ENCODE measurements around the gene MYO16. TPM values are rescaled to one million over a fixed set of nuclear protein-coding genes. Genes with fewer than 3 reads are reported as not detected.

Gene MYO16
- total RNA-seq, 1 donor from 2014 or later, result 2.3 TPM

GRCh38 chr13:109235901-109236300 lies 606.5 kb downstream of the MYO16 start:
- H3K4me3 Mint-ChIP-seq (ENCODE audit: low read depth), result no peak overlapping the region
- no peak for TF ChIP-seq CTCF (IDR thresholded peaks at IDR 0.05; ENCODE audit: unreplicated experiment)
- no peaks in the 10 kb centered on the region for H3K27me3 Mint-ChIP-seq
- no peak overlapping the region for H3K27ac Mint-ChIP-seq
- DNase-seq (ENCODE audit: low spot score, unreplicated experiment), result no peak
- H3K4me1 Mint-ChIP-seq (ENCODE audit: low read depth), result no peaks in the 10 kb centered on the region
- H3K36me3 Mint-ChIP-seq (ENCODE audit: insufficient read depth), result no peaks in the 10 kb centered on the region
- no peaks in the 10 kb centered on the region for H3K9me3 Mint-ChIP-seq (ENCODE audit: low read depth)

- Mint-ChIP-seq H3K36me3 (ENCODE audit: insufficient read depth) (no peaks in the 10 kb centered on the region), H3K27ac (no peak overlapping the region), H3K4me1 (ENCODE audit: low read depth) (no peaks in the 10 kb centered on the region), H3K27me3 (peaks cover 3% of the 10 kb centered on the region), H3K9me3 (ENCODE audit: low read depth) (no peaks in the 10 kb centered on the region), H3K4me3 (ENCODE audit: low read depth) (no peak overlapping the region)
- TF ChIP-seq CTCF (IDR thresholded peaks at IDR 0.05; ENCODE audit: unreplicated experiment), result no peak
- DNase-seq (ENCODE audit: low spot score, unreplicated experiment), result no peak
These were observed 611.7 kb downstream of the MYO16 start for GRCh38 chr13:109241160-109241559.

- Mint-ChIP-seq H3K9me3 (ENCODE audit: low read depth) (peaks cover 9% of the 10 kb centered on the region), H3K36me3 (ENCODE audit: insufficient read depth) (no peaks in the 10 kb centered on the region), H3K27ac (no peak overlapping the region), H3K4me3 (ENCODE audit: low read depth) (no peak overlapping the region), H3K27me3 (peaks cover 3% of the 10 kb centered on the region), H3K4me1 (ENCODE audit: low read depth) (no peaks in the 10 kb centered on the region)
- no peak for DNase-seq (ENCODE audit: low spot score, unreplicated experiment)
- TF ChIP-seq CTCF (IDR thresholded peaks at IDR 0.05; ENCODE audit: unreplicated experiment), result no peak
These were observed 614.0 kb downstream of the MYO16 start for GRCh38 chr13:109243311-109243951.

- Mint-ChIP-seq H3K4me3 (ENCODE audit: low read depth) (no peak overlapping the region), H3K4me1 (ENCODE audit: low read depth) (no peaks in the 10 kb centered on the region), H3K36me3 (ENCODE audit: insufficient read depth) (no peaks in the 10 kb centered on the region), H3K27me3 (peaks cover 3% of the 10 kb centered on the region), H3K27ac (no peak overlapping the region), H3K9me3 (ENCODE audit: low read depth) (peaks cover 13% of the 10 kb centered on the region)
- TF ChIP-seq CTCF (IDR thresholded peaks at IDR 0.05; ENCODE audit: unreplicated experiment), result no peak
- DNase-seq (ENCODE audit: low spot score, unreplicated experiment), result no peak
These were observed 615.2 kb downstream of the MYO16 start for GRCh38 chr13:109244566-109244965.

GRCh38 chr13:109246001-109246400 lies 616.6 kb downstream of the MYO16 start:
- Mint-ChIP-seq H3K9me3 (ENCODE audit: low read depth) (peaks cover 13% of the 10 kb centered on the region), H3K4me1 (ENCODE audit: low read depth) (no peaks in the 10 kb centered on the region), H3K4me3 (ENCODE audit: low read depth) (no peak overlapping the region), H3K36me3 (ENCODE audit: insufficient read depth) (no peaks in the 10 kb centered on the region), H3K27me3 (peaks cover 3% of the 10 kb centered on the region), H3K27ac (no peak overlapping the region)
- no peak for DNase-seq (ENCODE audit: low spot score, unreplicated experiment)
- no peak for TF ChIP-seq CTCF (IDR thresholded peaks at IDR 0.05; ENCODE audit: unreplicated experiment)

Data from progenitor cell of endocrine pancreas (in vitro differentiated cells).